ENCODE data around the gene PCMT1. TPM values are rescaled to one million over a fixed set of nuclear protein-coding genes. Genes with fewer than 3 reads are reported as not detected.

Gene PCMT1
- total and polyA plus RNA-seq, 2 of the 8 experiments (the other 6 are each of a cell fraction or from before 2014, with no cell fraction given): 84.3 to 91.3 TPM

DNA sequence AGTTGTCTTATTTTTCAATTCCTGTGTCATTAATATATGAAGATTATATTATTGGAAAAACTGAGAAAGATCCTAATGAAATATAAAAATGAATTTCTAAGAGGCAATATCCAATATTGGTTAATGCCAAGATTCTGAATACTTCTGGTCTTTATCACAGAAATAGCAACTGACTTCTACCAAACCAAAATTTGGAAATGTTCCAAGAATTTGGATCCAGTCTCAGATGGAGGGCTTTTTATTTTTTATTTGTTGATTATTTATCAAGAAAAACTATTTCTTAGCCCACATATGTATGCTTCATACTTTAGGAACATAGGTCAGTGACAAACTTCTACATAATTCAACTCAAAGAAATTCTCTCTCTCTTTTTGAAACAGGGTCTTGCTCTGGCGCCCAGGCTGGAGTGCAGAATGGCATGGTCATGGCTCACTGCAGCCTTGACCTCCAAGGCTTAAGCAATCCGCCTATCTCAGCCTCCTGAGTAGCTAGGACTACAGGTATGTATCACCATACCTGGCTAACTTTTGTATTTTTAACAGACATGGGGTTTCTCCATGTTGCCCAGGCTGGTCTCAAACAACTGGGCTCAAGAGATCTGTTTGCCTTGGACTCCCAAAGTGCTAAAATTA, 16.3 kb upstream of the PCMT1 start:
- no peak overlapping the region for H3K27ac ChIP-seq (ENCODE audit: low read depth, low read length)
- H3K9me3 ChIP-seq (ENCODE audit: insufficient read depth in 2 of 2, low read depth in 1 of 2, low read length in 1 of 2): no peaks in the 10 kb centered on the region
- ChIA-PET CTCF (ENCODE audit: partially characterized antibody) (interaction anchor here (0.8 to 1.1 kb wide), 2 partner anchors 9 to 94 kb away, joined by 4 to 5 read pairs; no protein-coding TSS in a partner anchor), POLR2A (ENCODE audit: partially characterized antibody) (interaction anchor here (0.8 kb wide), 1 partner anchor 42 kb away, joined by 3 read pairs; no protein-coding TSS in a partner anchor)
- no peak overlapping the region for H3K4me3 ChIP-seq (ENCODE audit: extremely low read depth in 1 of 4, insufficient read depth in 2 of 4, low read depth in 3 of 4, low read length in 4 of 4)
- H4K5ac ChIP-seq (ENCODE audit: insufficient read length, low read depth, low read length): no peak overlapping the region
- H3K79me1 ChIP-seq (ENCODE audit: low read depth, low read length): no peaks in the 10 kb centered on the region
- no peak overlapping the region for H3K23ac ChIP-seq (ENCODE audit: insufficient read length)
- H3K23me2 ChIP-seq (ENCODE audit: low read depth, low read length): no peaks in the 10 kb centered on the region
- H3K27me3 ChIP-seq (replicated peaks in 1 of 4; ENCODE audit: control insufficient read depth in 3 of 4, extremely low read depth in 1 of 4, insufficient read depth in 3 of 4, low read length in 3 of 4): no peaks in the 10 kb centered on the region
- H2AFZ ChIP-seq (ENCODE audit: low read length): no peak overlapping the region
- WGBS, 2 experiments (ENCODE audit: extremely low coverage in 1 of 2, insufficient coverage in 1 of 2, insufficient read length in 1 of 2, insufficient replicate concordance in 2 of 2, low coverage in 1 of 2, low lambda C conversion rate in 2 of 2, missing lambda C conversion rate in 1 of 2): 95% methylated on average over 2 of the region's 2 CpGs; no CpG with 5 or more reads in 1 of the 2 experiments
- no peak for DNase-seq (ENCODE audit: low read depth in 1 of 2, low spot score in 2 of 2)
- H3K4ac ChIP-seq (replicated peaks; ENCODE audit: insufficient read length, low read depth, low read length): no peak overlapping the region
- no peak overlapping the region for H3K9ac ChIP-seq (replicated peaks in 1 of 4; ENCODE audit: extremely low read depth in 1 of 4, low read depth in 3 of 4, low read length in 3 of 4)
- H3K79me2 ChIP-seq (ENCODE audit: control insufficient read depth in 1 of 2, insufficient read depth in 2 of 2, low read length in 2 of 2): no peaks in the 10 kb centered on the region
- H3K4me1 ChIP-seq (replicated peaks in 1 of 4; ENCODE audit: control insufficient read depth in 3 of 4, insufficient read depth in 4 of 4, low read length in 3 of 4): no peaks in the 10 kb centered on the region
- no peak overlapping the region for H2BK20ac ChIP-seq (ENCODE audit: low read length)
- no peak overlapping the region for H2BK5ac ChIP-seq (ENCODE audit: low read depth, low read length)
- H3K56ac ChIP-seq (replicated peaks; ENCODE audit: insufficient read length, low read depth, low read length): no peak overlapping the region
- no peak overlapping the region for H4K91ac ChIP-seq (replicated peaks; ENCODE audit: insufficient read length, low read length)
- H2BK15ac ChIP-seq (ENCODE audit: low read length): no peak overlapping the region
- no peak overlapping the region for H3K14ac ChIP-seq (ENCODE audit: insufficient read length)
- H4K8ac ChIP-seq (ENCODE audit: extremely low read depth, insufficient read depth, low read length): no peak overlapping the region
- peaks cover 20 to 77% (median 51%) of the 10 kb centered on the region in 4 experiments for H3K36me3 ChIP-seq (ENCODE audit: control insufficient read depth in 2 of 4, insufficient read depth in 4 of 4, low read length in 3 of 4)
- no peak for FAIRE-seq
- no peak overlapping the region for H3K18ac ChIP-seq (ENCODE audit: extremely low read depth, low read length)
- no peak overlapping the region for H3K4me2 ChIP-seq (ENCODE audit: insufficient read depth in 1 of 2, low read depth in 2 of 2, low read length in 2 of 2)
- no peak overlapping the region for H2BK120ac ChIP-seq (replicated peaks; ENCODE audit: low read depth, low read length)
- H4K20me1 ChIP-seq (replicated peaks in 1 of 2; ENCODE audit: control insufficient read depth in 1 of 2, insufficient read depth in 2 of 2, low read length in 2 of 2): peaks cover 0 to 1% of the 10 kb centered on the region in 2 experiments
- no peak overlapping the region for H2BK12ac ChIP-seq (ENCODE audit: low read depth, low read length)
- no peak overlapping the region for H2AK5ac ChIP-seq (ENCODE audit: low read depth, low read length)
- TF ChIP-seq ZNF274 (IDR thresholded peaks at IDR 0.05; ENCODE audit: borderline replicate concordance, extremely low read depth, low read length): no peak
- no peak for TF ChIP-seq CBX5 (IDR thresholded peaks at IDR 0.05; ENCODE audit: low read depth, low read length)
- TF ChIP-seq HDAC6 (IDR thresholded peaks at IDR 0.05; ENCODE audit: low read depth, low read length): no peak
- TF ChIP-seq KDM4A (IDR thresholded peaks at IDR 0.05; ENCODE audit: low read depth, low read length, severe bottlenecking): no peak
- TF ChIP-seq TCF12 (IDR thresholded peaks at IDR 0.05; ENCODE audit: low read depth, low read length): no peak
- TF ChIP-seq SUZ12 (IDR thresholded peaks at IDR 0.05; ENCODE audit: low read length): no peak
- no peak for TF ChIP-seq YY1 (IDR thresholded peaks at IDR 0.05; ENCODE audit: low read depth, low read length)
- TF ChIP-seq POLR2A (IDR thresholded peaks at IDR 0.05; ENCODE audit: control extremely low read depth in 1 of 2, low read depth in 2 of 2, low read length in 2 of 2): no peak
- TF ChIP-seq BCL11A (IDR thresholded peaks at IDR 0.05; ENCODE audit: low read depth in 2 of 2, low read length in 2 of 2): no peak
- TF ChIP-seq, protein P1, sequence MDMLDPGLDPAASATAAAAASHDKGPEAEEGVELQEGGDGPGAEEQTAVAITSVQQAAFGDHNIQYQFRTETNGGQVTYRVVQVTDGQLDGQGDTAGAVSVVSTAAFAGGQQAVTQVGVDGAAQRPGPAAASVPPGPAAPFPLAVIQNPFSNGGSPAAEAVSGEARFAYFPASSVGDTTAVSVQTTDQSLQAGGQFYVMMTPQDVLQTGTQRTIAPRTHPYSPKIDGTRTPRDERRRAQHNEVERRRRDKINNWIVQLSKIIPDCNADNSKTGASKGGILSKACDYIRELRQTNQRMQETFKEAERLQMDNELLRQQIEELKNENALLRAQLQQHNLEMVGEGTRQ (IDR thresholded peaks at IDR 0.05; ENCODE audit: low read length): no peak
- TF ChIP-seq TEAD4 (IDR thresholded peaks at IDR 0.05; ENCODE audit: low read depth, low read length): no peak
- no peak for TF ChIP-seq TBP (IDR thresholded peaks at IDR 0.05; ENCODE audit: low read depth, low read length)
- TF ChIP-seq RFX5 (IDR thresholded peaks at IDR 0.05; ENCODE audit: borderline replicate concordance, low read depth, low read length): no peak

Measured in H1 (cell line).